HG03025 (cell line): ENCODE data around the gene DISC1.
"Not testable (repeated sequence)": the region's sequence is repeated elsewhere in the genome, so short reads cannot be mapped to it uniquely, and the experiment has no call there.

ENCODE experiments used
- ATAC-seq: cut with Tn5 transposase; IDR thresholded peaks from one replicate; pipeline ENCODE4 v1.9.1; 2021; ENCODE audit warnings: mild to moderate bottlenecking, moderate library complexity; ENCODE audit not compliant: unreplicated experiment, low FRiP score

Gene DISC1

DNA sequence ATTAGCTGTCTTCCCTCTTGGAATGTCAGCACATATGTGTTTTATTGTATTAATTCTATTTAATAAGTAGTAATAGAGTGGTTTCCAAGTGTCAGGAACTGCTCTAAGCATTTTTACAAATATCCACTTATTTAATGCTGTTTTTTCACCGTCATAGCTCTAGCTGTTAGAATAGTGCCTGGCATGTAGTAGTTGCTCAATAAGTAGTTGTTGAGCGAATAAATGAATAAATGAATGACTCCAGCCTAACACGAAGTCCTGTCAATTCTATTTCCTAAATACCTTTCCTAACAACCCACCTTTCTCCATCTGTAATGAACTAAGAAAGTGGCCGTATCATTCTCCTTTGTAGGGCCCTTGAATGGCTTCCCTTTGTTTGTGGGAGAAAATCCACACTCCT, 312.5 kb downstream of the DISC1 start:
- ATAC-seq, result no peak

DNA sequence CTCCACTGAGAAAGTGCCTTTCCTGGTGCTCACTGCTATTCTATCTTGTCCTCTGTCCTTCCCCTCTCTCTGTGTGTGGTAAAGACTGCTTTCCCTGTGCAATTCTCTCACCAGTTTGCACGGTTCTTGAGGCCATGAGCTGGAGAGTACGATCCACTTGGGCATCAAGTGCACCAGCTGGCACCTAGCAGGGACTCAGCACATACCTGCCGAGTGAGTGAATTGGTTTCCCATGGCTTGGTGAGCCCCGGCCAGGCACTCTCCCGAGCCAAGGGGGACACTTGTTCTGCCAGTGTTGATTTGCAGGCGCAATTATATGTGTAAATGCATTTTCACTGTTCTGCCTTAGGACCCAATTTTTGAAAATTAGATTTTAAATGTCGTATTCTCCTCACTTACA, 313.5 kb downstream of the DISC1 start:
- no peak for ATAC-seq

DNA sequence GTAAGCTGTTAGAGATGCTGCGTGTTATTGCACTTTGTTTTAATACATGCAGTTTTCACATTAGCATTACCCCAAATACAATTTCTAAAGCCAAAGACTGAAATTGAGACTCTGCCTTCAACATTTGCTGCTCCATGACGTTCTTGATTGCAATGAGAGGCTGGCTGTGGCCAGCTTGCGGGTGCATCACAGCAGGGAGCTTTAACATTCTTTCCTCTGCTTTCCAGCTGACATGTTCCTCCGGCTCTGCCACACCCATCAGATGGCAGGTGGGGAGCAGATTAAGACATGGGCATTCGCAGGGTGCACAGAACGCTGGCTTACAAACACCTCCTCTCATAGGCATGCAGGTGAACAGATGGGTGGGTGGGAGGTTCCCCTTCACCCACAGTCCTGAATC, 314.1 kb downstream of the DISC1 start:
- no peak for ATAC-seq

DNA sequence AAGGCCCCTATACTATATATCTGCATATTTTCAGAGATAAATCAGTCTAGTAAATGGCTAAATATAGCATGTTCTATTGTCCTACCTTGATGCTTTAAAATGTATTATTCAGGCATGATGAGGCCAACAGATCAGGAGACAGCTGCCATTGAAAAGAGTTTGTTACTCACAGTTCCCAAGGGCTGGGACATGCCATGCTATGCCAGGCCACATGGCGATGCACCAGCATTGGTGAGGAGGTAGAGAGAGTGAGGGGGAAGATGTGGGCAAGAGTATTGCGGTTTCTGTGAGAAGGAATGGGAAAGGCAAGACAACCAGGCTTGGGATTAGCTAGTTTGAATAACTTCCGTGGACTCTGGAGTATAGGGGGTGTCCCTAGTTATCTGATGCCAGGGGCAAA, 316.5 kb downstream of the DISC1 start:
- ATAC-seq, result no peak

DNA sequence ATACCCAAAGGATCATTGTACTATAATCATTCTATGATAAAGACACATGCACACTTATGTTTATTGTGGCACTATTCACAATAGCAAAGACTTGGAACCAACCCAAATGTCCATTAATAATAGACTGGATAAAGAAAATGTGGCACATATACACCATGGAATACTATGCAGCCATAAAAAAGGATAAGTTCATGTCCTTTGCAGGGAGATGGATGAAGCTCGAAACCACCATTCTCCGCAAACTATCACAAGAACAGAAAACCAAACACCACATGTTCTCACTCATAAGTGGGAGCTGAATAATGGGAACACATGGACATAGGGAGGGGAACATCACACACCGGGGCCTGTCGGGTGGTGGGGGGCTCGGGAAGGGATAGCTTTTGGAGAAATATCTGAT, 321.5 kb downstream of the DISC1 start:
- ATAC-seq, result not testable (repeated sequence)

DNA sequence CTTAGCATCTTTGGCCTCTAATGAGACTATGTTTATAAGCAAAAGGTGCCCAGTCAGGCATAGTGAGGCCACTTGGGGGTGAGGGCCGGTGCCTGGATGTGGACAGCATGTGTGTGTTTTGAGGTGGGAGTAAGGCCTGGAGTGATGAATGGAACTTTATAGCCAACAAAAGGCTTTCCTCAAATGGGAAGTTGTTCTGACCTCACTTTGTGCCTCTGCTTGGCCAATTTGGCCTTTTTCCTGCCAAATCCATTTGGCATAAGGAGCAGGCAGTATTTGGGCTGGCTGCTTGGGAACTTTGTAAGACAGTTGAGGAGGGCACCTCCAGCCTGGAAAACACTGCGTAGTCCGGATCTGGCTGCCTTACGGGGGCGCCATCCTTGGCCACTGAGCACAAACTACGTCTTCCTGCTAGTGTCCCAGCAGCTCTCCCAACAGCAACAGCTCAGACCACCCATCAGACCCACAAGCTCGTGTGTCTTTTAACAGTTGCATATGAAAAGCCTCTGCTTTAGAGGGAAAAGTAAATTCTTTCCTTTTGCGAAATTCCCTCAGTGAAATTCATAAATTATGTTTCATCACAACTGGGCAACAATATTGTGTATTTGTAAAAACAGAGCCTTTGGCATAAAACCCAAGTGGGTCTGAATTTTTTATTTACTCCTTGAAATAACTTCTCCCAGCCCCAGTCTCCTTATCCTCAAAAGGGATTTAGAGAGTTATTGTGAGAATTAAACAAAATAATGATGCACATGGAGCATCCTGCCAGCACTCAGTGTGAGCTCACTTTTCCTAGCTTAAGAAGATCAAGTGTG, 322.9 kb downstream of the DISC1 start:
- ATAC-seq, result no peak

DNA sequence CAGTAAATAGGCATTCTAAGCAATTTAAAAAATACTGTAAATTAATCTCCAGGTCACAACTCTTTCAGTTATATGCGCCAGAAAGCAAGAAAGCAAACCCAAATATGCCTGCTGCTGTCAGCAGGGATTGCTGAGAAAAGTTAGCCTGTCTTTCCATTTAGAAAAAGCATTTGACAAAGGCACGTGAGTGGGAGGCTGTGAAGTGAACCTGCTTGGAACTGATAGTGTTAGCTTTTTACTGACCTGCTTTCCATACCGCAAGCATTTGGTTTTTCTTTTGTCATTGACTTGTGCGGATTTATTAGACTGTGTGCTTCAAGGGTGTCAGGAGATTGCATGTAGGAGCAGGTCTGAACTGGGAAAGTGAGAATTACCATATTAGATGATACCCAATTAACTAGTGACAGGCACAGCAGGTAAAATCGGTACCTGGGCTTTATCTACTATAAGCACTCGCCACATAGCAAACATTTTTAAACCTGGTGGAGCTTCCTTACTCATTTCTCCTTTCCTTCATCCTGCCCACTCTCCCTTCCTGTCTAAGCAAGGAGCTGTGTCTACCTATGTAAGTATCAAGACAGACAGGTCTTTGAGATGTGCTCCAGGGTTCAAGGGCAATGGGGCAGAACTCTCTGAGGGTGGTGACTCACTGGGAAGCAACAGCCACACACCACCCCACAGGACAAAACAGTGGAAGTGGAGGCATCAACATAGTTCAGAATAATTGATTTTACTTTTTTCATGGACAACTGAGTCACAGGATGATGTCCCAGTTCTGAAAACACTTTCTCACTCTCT, 323.9 kb downstream of the DISC1 start:
- no peak for ATAC-seq

DNA sequence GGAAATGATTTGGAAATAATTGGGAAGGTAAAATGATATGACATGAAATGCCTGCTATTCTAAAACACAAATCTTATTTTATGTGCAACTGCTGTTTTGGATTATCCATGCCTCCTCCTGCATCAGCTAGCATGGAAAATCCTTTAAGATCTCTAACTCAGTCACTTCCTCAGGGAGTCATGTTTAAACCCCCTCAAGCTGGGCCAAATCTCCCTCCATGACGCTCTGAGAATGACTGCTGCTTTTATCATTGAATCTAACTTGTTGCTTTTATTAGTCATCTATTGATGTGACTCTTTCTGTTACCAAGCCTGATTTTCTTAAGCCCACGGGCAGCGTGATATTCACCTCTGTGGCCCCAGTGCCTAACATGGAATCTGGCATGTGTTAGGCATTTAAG, 324.8 kb downstream of the DISC1 start:
- ATAC-seq, result no peak

DNA sequence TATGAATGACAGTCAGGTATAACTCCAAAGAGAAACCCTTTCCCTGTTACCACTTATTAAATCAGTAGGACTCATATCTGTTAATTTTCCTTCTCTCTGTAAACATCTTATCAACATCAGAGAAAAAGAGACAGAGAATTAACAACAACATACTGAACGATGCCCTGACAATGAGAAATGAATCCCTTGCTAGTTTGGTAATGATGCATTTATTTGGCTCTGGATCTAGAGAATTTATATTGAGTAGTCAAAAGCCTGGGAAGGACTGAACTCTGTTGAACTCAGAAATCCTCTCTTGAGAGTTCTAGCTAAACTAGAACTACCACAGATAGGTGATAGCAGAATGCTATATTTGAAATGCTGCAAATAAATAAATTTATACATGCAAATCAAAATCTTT, 325.6 kb downstream of the DISC1 start:
- ATAC-seq, result no peak

DNA sequence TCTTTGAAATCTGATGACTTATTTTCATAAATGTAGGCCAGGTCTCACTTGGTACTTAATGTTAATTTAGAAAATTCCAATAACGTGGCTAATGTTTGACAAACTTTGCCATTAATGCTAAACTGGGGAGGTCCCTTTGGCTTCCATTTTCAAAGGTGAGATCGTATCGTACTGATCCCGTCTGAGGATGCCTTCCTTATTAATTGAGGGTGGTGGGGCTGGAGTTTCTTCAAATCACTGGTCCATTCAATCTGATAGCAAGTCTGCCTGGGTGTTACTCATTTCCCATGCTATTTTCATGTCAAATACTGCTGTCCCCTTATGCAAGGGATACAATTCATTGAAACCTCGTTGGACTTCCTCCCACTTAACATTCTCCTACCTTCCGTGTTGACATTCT, 327.1 kb downstream of the DISC1 start:
- no peak for ATAC-seq

DNA sequence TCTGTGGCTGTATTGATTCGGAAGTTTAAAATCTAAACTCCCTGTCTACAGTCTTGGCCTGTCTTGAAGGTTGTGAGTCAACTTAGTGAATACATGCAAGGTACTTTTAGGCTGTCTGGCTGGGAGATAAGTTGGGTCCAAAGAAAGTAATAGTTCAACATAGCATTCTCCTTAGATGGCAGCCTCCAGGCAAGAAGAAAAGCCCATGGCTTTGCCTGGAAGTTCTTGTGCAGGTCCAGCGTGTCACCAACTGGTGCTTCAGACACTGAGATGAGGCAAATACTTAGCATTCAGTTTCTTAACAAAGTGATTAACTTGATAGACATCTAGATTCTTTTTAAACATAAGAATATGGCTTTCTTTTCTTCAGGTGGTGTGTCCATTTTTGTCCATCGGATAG, 328.2 kb downstream of the DISC1 start:
- ATAC-seq, result no peak

DNA sequence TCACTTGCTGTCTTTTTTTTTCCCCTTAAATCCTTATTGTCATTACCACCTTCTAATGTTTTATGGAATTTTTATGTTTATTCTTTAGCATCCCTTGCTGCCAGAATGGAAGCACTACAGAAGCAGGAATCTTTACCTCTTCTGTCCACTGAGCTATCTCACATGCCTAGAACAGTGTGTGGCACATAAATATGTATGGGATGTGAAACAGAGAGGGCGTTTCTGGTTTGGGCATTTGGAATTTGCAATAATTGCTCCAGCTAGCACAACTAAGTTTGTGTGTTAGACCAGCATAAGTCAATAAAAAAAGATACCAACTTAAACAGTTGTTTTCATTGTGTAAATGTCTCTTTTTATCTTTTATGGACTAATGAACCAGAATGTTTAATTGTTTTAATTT, 330.8 kb downstream of the DISC1 start:
- no peak for ATAC-seq

DNA sequence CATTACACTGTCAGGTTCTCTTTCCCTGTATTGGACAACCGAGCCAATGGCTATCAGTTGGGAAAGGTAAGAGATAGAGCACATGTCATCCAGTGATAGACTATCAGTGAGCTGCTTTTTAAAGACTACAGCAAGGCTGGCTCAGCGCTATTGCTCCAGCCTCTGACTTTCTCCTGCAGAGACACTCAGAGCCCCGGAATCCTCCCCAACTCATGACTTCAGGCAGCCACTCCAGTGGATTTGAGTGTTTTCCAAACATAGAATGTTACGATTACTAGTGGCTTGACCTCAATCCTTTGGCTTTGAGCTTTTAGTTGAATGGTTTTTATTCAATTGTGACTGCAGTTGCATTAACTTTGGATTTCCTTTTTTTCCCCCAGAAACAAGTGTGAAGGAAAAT, 331.9 kb downstream of the DISC1 start:
- no peak for ATAC-seq

DNA sequence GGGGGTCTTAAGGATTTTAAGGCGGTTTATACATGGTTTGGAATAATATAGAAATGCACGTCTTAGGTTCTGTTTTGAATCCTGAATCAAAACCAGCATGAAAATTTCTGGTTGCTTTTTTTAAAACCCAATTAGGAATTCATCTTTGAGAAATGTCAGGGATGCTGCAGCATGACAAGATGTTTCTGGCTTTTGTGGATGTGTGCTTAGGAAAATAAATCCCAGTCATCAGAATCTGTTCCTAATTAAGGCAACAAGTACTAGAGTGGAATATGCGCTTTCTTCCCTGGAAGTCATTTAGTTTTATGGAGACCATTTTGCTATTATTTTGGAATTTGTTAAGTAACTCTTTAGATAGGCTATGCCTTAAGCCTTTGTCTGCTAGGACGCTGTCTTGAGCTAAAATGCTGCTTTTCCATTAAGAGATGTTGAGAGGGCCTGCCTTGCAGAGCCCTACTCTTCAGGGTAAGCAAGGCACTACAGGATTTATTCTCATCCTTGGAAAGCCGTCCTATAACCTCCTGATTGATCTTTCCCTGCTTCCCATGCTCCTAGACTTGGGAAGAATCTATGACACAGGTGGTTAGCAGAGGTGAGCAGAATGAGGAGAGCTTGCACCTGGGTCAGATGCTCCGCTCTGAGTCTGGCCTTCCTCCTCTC, 332.8 kb downstream of the DISC1 start:
- no peak for ATAC-seq

DNA sequence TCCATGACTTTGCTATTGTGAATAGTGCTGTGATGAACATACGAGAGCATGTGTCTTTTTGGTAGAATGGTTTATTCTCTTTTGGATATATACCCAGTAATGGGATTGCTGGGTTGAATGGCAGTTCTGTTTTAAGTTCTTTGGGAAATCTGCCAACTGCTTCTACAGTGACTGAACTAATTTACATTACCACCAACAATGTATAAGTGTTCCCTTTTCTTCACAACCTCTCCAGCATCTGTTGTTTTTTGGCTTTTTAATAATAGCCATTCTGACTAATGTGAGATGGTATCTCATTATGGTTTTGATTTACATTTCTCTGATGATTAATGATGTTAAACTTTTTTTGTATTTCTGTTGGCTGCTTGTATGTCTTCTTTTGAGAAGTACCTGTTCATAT, 335.2 kb downstream of the DISC1 start:
- not testable (repeated sequence) for ATAC-seq

DNA sequence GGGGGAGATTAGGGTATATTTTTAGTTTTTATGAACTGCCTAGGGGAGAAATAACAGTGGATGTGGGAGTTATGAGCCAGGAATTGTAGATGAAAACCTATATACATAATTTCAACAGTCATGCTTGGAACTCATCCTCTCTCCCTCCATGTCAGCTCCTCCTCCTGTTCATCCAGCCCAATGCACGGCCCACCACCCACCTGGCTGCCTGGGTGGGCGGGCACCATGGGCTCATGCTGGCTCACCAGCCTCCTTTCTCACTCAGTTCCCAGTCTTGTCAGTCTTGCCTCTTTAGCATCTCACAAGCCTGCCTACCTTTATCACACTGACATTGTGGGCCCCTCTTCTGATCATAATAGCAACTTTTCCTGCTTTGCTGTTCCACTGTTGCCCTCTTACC, 336.0 kb downstream of the DISC1 start:
- no peak for ATAC-seq

DNA sequence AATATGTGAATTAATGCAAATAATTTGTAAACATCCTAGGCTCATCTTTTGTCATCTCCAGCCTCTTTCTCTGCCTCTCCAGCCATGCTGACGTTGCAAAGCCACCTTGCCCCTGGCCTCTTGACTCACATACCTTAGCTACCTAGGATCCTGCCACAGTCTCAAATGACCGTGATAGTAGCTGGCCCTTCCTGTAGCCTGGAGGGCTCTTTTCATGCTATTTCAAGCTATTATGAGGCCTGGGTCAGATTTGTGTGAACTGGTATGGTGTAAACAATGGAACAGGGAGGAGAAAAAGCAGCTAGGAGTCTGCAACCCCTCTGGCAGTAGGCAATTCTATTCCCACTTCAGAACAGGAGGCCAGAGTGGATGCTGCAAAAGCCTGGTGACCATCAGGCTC, 337.7 kb downstream of the DISC1 start:
- ATAC-seq, result no peak

DNA sequence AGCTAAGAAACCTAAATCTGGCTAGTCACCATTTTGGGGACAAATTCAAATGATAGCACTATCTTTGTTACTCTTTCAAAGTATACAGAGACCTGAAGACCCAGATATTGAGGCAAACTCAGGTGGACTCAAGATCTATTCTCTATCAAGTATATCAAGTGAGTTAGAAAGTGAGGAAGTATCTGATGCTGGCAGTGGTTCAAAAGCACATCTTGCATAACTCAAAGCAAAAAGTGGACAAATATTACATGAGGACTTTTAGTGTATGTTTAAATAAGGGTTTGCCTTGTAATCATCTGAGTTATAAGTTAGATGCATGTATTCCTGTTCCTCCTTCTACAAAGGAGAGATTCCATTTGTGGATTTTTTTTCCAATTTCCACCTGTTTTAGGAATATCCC, 338.4 kb downstream of the DISC1 start:
- no peak for ATAC-seq

DNA sequence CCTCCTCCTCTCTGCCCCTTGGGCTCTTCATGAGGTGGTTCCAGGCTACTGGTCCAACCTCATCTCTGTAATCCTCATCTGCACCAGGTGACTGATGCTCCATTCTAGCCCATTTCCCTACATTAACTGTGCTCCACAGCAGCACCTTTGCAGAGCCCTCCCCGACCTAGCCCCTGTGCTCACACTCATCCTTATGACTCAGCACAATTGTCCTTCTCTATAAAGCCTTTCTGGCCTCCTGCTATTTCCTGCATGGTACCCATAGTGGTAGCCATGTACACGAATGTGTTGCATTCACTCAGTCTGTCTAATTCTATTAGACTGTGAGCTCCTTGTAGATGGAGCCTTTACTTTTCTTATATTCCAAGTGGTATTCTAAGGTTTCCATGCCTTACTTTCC, 339.0 kb downstream of the DISC1 start:
- no peak for ATAC-seq

DNA sequence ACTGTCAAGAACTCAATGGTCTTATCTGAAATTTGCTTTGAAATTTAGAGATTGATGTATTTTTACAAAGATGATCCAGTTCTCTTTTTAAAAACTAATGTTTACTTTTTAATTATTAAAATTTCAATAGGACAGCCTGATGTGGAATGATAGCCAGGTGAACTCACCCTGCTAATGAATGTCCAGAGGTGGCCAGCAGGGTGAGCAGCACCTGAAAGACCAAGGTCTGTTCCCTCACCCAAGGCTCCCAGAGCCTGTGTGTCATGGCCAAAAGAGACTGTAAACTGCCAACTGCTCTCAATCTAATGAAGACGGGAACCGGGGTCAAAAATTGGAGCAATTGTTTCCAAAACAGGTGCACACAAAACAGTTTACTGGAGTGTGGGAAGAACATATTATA, 340.4 kb downstream of the DISC1 start:
- ATAC-seq, result no peak

DNA sequence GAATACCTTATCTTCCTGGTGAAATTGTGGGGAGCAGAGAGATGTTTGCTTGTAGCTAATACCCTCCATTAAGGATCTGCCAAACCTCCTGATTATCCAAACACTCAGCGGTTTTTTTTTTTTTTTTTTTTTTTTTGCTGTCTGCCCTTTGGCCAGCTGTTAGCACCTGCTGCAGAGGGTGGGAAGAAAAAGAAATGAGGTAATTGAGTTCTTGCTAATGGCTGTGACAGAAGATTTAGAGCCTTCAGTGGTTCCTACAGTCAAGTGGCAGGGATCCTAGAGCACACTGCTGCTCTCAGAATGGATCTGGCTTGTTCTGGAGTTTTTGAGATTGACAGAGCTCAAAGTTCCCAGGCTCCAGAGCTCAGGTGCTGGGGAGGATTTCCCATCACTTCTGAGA, 342.5 kb downstream of the DISC1 start:
- no peak for ATAC-seq
